Activated CD8-positive, alpha-beta T cell treated with anti-CD3 and anti-CD28 coated beads, Interleukin-2, amount 10 ng/mL, durations not matched to agents 7 days and 5 days (primary cell): Measurements from ENCODE around the gene ECE2. TPM values are rescaled to one million over a fixed set of nuclear protein-coding genes. Genes with fewer than 3 reads are reported as not detected.
"Not testable (repeated sequence)": the region's sequence is repeated elsewhere in the genome, so short reads cannot be mapped to it uniquely, and the experiment has no call there.

ENCODE experiments used
- ATAC-seq: fragments of 150-1000 bp; cut with Tn5 transposase; one replicate; pipeline ENCODE4 v1.10.0; 2021; ENCODE audit warnings: moderate library complexity
- CTCF ChIA-PET: fragments of 350-600 bp; sonication (Branson Sonifier 250); formaldehyde crosslinking; loops from one replicate; lab custom pipeline; 2021; ENCODE audit warnings: antibody characterized with exemption; lab: Charles Lee
- POLR2A ChIA-PET: fragments of 350-600 bp; sonication (Branson Sonifier 250); formaldehyde crosslinking; loops from one replicate; lab custom pipeline; 2021; ENCODE audit warnings: antibody characterized with exemption; lab: Charles Lee
- DNase-seq: peaks from one replicate; pipeline ENCODE4 v3.0.0-alpha.2; 2020
- H3K27ac Mint-ChIP-seq: one replicate; pipeline ENCODE4 v1.8.0; 2021; ENCODE audit warnings: mild to moderate bottlenecking, mixed read lengths
- H3K27me3 Mint-ChIP-seq: one replicate; pipeline ENCODE4 v1.8.0; 2021; ENCODE audit warnings: low read depth, mixed read lengths
- H3K36me3 Mint-ChIP-seq: one replicate; pipeline ENCODE4 v1.8.0; 2021; ENCODE audit warnings: low read depth, mixed read lengths
- H3K4me1 Mint-ChIP-seq: one replicate; pipeline ENCODE4 v1.8.0; 2021; ENCODE audit warnings: low read depth, mixed read lengths
- H3K4me3 Mint-ChIP-seq: one replicate; pipeline ENCODE4 v1.8.0; 2021; ENCODE audit warnings: mild to moderate bottlenecking, mixed read lengths
- H3K9me3 Mint-ChIP-seq: one replicate; pipeline ENCODE4 v1.8.0; 2022; ENCODE audit warnings: mixed read lengths; ENCODE audit not compliant: insufficient read depth
- total RNA-seq, 2 experiments: library from RNA; stranded (reverse); gene quantifications; one replicate each; pipeline ENCODE4 v1.2.3, GENCODE V29; 2021

Gene ECE2
- total RNA-seq, 2 experiments from 2014 or later, result not detected

DNA sequence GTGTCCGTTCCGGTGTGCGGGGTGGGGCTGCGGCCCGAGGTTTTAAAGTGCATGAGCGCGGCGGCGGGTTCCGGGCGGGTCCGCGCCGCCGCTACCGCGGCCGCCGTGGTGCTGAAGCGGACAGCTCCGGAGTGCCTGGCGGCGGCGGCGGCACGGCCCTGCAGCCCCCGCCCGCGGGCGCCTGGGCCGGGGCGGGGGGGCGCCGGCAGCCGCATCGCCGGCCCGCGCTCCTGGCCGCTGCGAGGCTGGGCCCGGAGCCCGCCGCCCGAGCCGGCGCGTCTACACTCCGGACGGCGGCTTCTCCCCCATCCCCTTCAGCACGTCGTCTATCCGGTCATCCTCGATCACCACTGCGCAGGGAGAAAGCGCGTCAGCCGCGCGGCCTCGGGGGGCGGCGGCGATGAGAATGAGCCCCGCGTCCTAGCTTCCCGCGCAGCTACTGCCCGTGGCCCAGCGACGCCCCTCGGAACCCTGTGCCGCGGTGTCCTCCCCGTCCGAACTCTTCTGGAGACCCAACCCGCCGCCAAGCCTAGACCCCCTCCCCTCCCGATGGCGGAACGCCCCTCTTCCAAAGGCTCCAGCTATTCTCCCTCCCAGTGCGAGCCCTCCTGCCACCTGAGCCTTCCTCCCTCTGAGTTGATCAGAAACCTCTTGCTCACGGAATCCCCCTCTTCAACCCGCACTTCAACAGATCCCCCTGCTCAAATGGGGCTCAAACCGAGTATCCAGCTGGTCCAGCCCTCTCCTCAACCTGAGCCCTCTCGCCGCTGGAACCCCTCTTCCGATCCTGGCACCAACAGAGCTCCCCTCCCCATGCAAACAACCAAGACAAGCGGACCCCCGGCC is 15.7 kb upstream of the ECE2 start:
- POLR2A ChIA-PET, result no interaction called here

DNA sequence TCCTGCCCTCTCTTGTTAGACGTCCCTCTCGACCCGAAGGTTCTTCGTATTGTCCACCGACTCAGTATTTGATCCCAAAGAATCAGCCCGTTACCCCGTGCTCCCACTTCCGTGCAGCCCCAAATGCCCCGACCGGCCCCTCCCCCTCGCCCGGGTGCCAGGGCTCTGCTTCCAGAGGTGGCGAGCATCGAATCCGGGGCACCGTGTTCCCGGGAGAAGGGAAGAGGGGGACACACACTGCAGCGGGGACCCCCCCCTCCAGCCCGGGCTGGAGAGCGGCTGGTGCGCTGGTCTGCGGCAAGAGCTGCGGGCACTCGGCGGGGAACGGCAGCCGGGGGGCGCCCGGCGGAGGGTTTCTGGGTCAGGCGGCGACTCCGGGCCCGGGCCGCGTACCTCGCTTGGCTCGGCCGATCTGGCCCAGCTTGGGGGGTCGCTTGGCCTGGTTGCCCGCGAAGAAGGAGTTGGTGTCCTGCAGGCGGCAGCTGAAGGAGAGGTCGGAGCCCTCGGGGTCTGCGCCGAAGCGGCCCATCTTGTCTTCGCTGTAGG is 15.0 kb upstream of the ECE2 start:
- Mint-ChIP-seq H3K27me3 (peaks cover 30% of the 10 kb centered on the region), H3K4me3 (peak overlapping the region; percentile 66), H3K9me3 (no peaks in the 10 kb centered on the region), H3K27ac (no peak overlapping the region), H3K36me3 (peaks cover 12% of the 10 kb centered on the region), H3K4me1 (peaks cover 20% of the 10 kb centered on the region)
- ATAC-seq (no peak), DNase-seq (no peak)
- POLR2A ChIA-PET, result no interaction called here
- CTCF ChIA-PET, result interaction anchor here (1.2 to 2.7 kb wide), 2 partner anchors 11 to 365 kb away, joined by 3 to 11 read pairs; partner anchors contain the start of gene EEF1AKMT4

More for the DNA sequence above, 15.7 kb upstream of the ECE2 start:
- peak; percentile 63 for ATAC-seq
- H3K27me3 Mint-ChIP-seq, result peaks cover 29% of the 10 kb centered on the region
- DNase-seq, result peak; percentile 49
- peaks cover 12% of the 10 kb centered on the region for H3K36me3 Mint-ChIP-seq
- CTCF ChIA-PET, result interaction anchor here (0.9 to 2.7 kb wide), 3 partner anchors 10 to 364 kb away, joined by 3 to 11 read pairs (median 3); partner anchors contain the start of gene EEF1AKMT4
- peaks cover 23% of the 10 kb centered on the region for H3K4me1 Mint-ChIP-seq
- H3K4me3 Mint-ChIP-seq, result peak overlapping the region; percentile 66
- H3K9me3 Mint-ChIP-seq, result no peaks in the 10 kb centered on the region
- peak overlapping the region; percentile 55 for H3K27ac Mint-ChIP-seq

DNA sequence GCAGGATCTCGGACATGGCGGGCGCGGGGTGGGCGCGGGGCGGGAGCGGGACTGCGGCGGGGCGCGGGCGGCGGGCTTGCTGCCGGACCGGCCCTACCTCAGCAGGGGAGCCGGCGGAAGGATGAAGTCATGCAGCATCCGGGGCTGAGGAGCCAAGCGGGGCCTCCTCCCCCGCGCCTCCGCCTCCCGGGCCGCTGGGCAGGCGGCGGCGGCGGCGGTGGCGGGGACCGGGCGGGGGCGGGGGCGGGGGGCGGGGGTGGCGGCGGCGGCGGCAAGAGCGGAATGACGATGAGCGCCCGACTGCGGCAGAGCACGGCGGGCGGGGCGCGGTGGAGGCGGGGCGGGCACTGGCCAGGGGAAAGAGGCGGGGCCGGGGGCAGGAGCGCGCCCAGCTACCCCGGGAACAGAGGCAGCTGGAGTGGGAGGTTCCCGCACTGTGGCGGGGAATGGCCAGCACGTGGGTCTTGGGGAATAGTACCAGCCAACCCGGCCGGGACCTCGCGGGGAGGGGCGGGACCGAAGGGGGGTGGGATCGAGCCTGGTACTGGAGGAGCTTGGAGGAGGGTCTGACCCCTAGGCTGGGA is 14.5 kb upstream of the ECE2 start, which contains the start of gene CAMK2N2:
CAMK2N2 (minus strand) TSS at position 284 of the 584 bp plus-strand sequence; CDS start at position 16, 268 bp downstream.
- peak within 1 kb of the TSS; percentile 80 for H3K4me3 Mint-ChIP-seq
- no peaks in the 10 kb centered on the region for H3K9me3 Mint-ChIP-seq
- ChIA-PET POLR2A (no interaction called here), CTCF (interaction anchor here (0.5 to 1.2 kb wide), 3 partner anchors 10 to 366 kb away, joined by 3 read pairs; no protein-coding TSS in a partner anchor)
- peak within 1 kb of the TSS; percentile 55 for H3K27ac Mint-ChIP-seq
- DNase-seq (peak; percentile 61), ATAC-seq (peak; percentile 69)
- H3K27me3 Mint-ChIP-seq, result peaks cover 30% of the 10 kb centered on the region
- peaks cover 20% of the 10 kb centered on the region for H3K4me1 Mint-ChIP-seq
- peaks cover 12% of the 10 kb centered on the region for H3K36me3 Mint-ChIP-seq

DNA sequence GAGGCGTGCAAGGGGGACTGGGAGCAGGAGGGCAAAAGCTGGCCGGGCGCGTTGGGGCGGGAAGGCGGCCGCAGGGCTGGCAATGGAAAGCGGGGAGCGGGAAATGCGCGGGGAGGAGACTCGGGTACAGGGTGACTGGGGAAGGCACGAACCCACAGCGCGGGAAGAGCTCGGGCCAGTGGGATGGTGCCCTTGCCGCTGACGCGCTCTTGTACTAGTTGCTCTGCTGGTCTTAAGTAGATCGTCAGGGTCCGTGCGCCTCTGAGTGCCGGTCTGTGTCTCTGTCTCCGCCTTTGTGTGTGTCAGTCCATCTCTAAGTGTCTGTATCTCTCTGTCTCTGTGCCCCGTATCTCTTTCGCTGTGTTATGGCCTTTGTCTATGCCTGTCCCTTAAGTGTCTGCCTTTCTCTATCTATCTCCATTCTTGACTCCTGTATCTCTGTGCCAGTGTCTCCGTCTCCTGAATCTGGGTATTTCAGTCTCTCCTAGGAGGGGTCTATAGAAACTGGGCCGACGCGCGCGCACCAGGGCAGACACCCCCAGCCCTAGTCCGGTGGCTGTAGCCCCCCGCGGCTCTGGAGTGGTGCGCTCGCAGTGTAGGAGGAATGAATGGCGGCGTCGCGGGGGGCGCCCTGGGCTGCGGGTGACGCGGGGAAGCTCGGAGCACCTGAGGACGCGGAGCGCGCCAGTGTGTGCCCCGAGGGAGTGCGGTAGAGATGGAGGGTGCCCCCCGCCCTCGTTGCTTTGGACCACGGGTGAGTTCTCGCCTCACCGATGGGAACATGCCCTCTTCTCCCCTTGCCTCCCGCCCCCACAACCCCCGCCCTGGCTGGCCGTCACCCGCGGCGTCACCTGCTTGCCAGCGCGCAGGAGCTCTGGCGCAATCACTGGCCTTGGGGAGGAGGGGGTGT is 13.7 kb upstream of the ECE2 start:
- CTCF ChIA-PET, result interaction anchor here (0.5 to 1.8 kb wide), 5 partner anchors 9 to 35 kb away, joined by 3 to 6 read pairs (median 3); partner anchors contain the start of gene EEF1AKMT4
- POLR2A ChIA-PET, result no interaction called here
- peak overlapping the region; percentile 80 for H3K4me3 Mint-ChIP-seq

DNA sequence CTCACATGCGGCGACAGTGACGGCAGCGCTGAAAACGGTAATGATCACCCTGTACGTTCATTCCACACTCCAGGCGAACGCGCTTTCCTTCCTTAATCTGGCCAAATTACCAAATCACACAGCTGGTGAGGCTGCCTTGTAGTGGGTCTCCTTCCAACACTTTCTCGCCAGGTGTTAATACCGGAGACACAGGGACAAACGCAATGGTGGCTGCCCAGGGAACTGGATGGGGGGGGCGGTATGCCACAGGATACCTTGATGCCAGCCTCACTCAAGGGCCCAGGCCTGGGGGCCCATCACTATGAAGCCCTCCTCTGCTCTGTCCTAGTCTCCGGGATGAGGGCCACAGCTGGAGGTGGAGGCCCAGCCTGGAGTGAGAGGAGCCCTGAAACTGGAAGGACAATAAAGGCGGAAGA is 13.1 kb upstream of the ECE2 start:
- DNase-seq, result no peak
- Mint-ChIP-seq H3K27me3 (peaks cover 35% of the 10 kb centered on the region), H3K4me1 (peaks cover 20% of the 10 kb centered on the region), H3K36me3 (peaks cover 10% of the 10 kb centered on the region), H3K27ac (no peak overlapping the region), H3K4me3 (peak overlapping the region; percentile 49), H3K9me3 (no peaks in the 10 kb centered on the region)
- ATAC-seq, result no peak
- POLR2A ChIA-PET, result no interaction called here
- CTCF ChIA-PET, result interaction anchor here (1.0 to 1.8 kb wide), 4 partner anchors 8 to 36 kb away, joined by 3 to 6 read pairs (median 4); partner anchors contain the start of gene EEF1AKMT4

More for the DNA sequence above, 13.7 kb upstream of the ECE2 start:
- Mint-ChIP-seq H3K36me3 (peaks cover 12% of the 10 kb centered on the region), H3K9me3 (no peaks in the 10 kb centered on the region), H3K4me1 (peaks cover 20% of the 10 kb centered on the region), H3K27me3 (peaks cover 32% of the 10 kb centered on the region), H3K27ac (peak overlapping the region; percentile 48)
- peak; percentile 37 for DNase-seq
- ATAC-seq, result peak; percentile 20

DNA sequence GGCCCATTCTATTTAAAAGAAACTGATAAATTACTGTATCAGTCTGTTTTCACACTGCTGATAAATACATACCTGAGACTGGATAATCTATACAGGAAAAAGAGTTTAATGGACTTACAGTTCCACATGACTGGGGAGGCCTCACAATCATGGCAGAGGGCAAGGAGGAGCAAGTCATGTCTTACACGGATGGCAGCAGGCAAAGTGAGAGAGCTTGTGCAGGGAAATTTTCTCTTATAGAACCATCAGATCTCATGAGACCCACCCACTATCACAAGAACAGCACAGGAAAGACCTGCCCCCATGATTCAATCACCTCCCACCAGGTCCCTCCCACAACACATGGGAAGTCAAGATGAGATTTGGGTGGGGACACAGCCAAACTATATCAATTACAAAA is 8.6 kb upstream of the ECE2 start:
- H3K27ac Mint-ChIP-seq, H3K9me3 Mint-ChIP-seq, POLR2A ChIA-PET, H3K4me3 Mint-ChIP-seq, CTCF ChIA-PET, ATAC-seq, H3K36me3 Mint-ChIP-seq, DNase-seq, H3K4me1 Mint-ChIP-seq: not testable (repeated sequence)
- H3K27me3 Mint-ChIP-seq, result peaks cover 24% of the 10 kb centered on the region

DNA sequence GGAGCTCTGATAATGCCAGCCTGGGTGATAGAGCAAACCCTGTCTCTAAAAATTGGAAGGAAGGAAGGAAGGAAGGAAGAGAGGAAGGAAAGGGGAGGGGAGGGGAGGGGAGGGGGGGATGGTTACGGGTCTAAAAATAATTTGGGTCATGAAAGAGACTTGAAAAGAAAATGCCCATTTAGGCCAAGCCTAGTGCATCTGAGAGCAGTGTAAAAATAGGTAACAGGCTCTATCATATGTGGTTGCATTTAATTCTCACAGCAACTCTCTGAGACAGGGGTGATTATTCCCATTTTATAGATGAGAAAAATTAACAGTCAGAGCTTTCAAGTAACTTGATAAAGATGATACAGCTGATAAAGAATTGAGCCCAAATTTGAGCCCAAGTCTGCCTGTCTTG is 3.6 kb upstream of the ECE2 start:
- H3K9me3 Mint-ChIP-seq, result no peaks in the 10 kb centered on the region
- no peaks in the 10 kb centered on the region for H3K4me1 Mint-ChIP-seq
- H3K4me3 Mint-ChIP-seq, result no peak overlapping the region
- H3K36me3 Mint-ChIP-seq, result no peaks in the 10 kb centered on the region
- no peak overlapping the region for H3K27ac Mint-ChIP-seq
- peaks cover 36% of the 10 kb centered on the region for H3K27me3 Mint-ChIP-seq
- ATAC-seq (no peak), DNase-seq (no peak)
- POLR2A ChIA-PET, result no interaction called here
- CTCF ChIA-PET, result interaction anchor here (1.0 kb wide), 1 partner anchor 44 kb away, joined by 3 read pairs; no protein-coding TSS in a partner anchor

DNA sequence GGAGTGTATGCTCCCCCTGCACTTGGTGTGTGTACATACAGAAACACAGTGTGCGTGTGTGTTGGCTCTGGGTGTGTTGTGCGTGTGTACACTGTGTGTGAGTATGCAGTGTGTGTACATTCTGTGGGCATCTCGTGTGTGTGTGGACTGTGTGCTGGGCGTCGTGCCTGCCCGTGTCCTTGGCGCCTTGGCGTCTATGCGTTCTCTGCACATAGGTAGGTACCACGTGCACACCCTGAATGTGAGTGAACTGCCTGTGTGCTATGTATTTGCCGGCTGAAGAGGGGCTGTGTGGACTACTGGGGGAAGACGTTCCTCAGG is 481 bp upstream of the ECE2 start:
- H3K36me3 Mint-ChIP-seq, result no peaks in the 10 kb centered on the region
- H3K27ac Mint-ChIP-seq, result no peak overlapping the region
- ChIA-PET POLR2A (no interaction called here), CTCF (no interaction called here)
- H3K4me3 Mint-ChIP-seq, result no peak overlapping the region
- H3K27me3 Mint-ChIP-seq, result peaks cover 42% of the 10 kb centered on the region
- no peaks in the 10 kb centered on the region for H3K9me3 Mint-ChIP-seq
- no peak for ATAC-seq
- DNase-seq, result no peak
- H3K4me1 Mint-ChIP-seq, result no peaks in the 10 kb centered on the region

DNA sequence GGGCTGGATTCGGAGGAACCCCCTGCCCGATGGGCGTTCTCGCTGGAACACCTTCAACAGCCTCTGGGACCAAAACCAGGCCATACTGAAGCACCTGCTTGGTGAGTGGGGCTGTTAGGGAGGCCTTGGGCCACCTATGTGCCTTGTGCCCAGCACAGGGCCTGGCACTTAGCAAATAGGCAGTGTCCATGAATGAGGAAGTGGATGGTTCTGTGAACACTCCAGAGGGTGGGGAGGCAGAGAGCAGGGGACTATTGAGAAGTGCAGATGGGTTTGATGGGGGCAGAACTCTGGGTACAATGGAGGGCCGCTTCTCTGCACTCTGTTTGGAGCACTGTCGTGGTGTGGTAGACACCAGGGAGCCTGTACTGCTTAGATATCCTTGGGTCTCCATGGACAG is 1.5 kb downstream of the ECE2 start:
- no peaks in the 10 kb centered on the region for H3K9me3 Mint-ChIP-seq
- ATAC-seq, result peak; percentile 15
- ChIA-PET POLR2A (no interaction called here), CTCF (no interaction called here)
- peaks cover 36% of the 10 kb centered on the region for H3K27me3 Mint-ChIP-seq
- no peaks in the 10 kb centered on the region for H3K36me3 Mint-ChIP-seq
- H3K27ac Mint-ChIP-seq, result no peak overlapping the region
- H3K4me3 Mint-ChIP-seq, result no peak overlapping the region
- no peak for DNase-seq
- H3K4me1 Mint-ChIP-seq, result no peaks in the 10 kb centered on the region

DNA sequence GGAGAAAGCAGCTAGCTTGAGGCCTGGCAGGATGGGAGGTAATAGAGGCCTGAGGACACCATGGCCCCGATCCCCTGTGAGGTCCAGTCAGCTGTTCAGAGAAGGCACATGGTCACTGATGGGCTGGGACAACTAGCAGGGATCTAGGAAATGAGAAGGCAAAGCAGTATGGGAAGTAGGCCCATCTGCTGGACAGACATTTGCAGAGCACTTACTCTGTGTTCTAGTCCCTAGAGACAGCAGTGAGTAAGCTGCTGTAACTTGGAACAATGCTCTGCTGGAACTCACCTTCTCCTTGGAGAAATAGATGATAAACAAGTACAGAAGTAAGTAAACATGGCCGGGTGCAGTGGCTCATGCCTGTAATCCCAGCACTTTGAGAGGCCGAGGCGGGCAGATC is 7.1 kb downstream of the ECE2 start:
- POLR2A ChIA-PET, result no interaction called here
- H3K9me3 Mint-ChIP-seq, result no peaks in the 10 kb centered on the region
- ATAC-seq, result no peak
- CTCF ChIA-PET, result interaction anchor here (0.7 kb wide), 1 partner anchor 56 kb away, joined by 3 read pairs; no protein-coding TSS in a partner anchor
- H3K27ac Mint-ChIP-seq, result no peak overlapping the region
- no peaks in the 10 kb centered on the region for H3K4me1 Mint-ChIP-seq
- H3K36me3 Mint-ChIP-seq, result no peaks in the 10 kb centered on the region
- no peak for DNase-seq
- H3K4me3 Mint-ChIP-seq, result no peak overlapping the region
- peaks cover 14% of the 10 kb centered on the region for H3K27me3 Mint-ChIP-seq

DNA sequence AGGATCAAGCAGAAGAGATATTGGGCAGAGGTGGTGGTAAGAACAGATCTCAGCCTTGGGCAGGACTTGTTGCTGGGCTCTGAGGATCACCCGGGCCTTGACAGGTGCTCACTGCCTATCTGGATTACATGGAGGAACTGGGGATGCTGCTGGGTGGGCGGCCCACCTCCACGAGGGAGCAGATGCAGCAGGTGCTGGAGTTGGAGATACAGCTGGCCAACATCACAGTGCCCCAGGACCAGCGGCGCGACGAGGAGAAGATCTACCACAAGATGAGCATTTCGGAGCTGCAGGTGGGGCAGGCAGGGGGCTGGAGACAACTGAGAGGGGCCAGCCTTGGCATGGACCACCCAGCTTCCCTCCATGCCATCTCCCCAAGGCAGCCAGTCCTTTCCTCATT is 7.9 kb downstream of the ECE2 start:
- Mint-ChIP-seq H3K27ac (no peak overlapping the region), H3K4me3 (no peak overlapping the region), H3K27me3 (peaks cover 13% of the 10 kb centered on the region), H3K4me1 (no peaks in the 10 kb centered on the region), H3K9me3 (no peaks in the 10 kb centered on the region), H3K36me3 (no peaks in the 10 kb centered on the region)
- ChIA-PET CTCF (no interaction called here), POLR2A (no interaction called here)
- no peak for DNase-seq
- no peak for ATAC-seq
